Amniotic stem cell (primary cell): ENCODE measurements around the gene TSPOAP1.

Experiments
- DNase-seq: peaks from one replicate; lab custom pipeline; 2025; lab: John Stamatoyannopoulos, UW

The TSPOAP1 gene

GRCh38 chr17:58328195-58329034, at the start of gene TSPOAP1:
Gene TSPOAP1, minus strand, starts transcription at chr17:58328795. Its CDS starts 875 bp downstream, at chr17:58327920.
- DNase-seq: no peak

DNA sequence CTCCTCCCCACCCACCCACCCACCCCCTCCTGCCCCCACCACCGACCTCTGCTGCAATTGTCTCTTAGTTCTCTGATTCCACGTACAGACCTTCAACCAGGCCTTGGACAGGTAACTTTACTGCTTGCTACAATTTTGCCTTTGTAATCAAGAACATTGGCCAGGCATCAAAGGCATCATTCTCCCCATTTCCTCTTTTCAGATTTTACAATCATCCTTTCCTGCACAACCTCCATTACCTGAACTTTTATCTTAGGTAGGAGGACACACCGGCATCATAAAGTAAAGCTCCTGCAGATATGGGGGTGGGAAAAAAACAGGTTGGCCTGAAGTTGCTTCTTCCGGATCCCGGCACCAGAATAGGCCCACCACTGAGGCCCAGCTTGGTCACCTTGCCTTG, 49.1 kb upstream of the TSPOAP1 start:
- no peak for DNase-seq

- DNase-seq: no peak
Observed at GRCh38 chr17:58377093-58377601, 48.6 kb upstream of the TSPOAP1 start.

DNA sequence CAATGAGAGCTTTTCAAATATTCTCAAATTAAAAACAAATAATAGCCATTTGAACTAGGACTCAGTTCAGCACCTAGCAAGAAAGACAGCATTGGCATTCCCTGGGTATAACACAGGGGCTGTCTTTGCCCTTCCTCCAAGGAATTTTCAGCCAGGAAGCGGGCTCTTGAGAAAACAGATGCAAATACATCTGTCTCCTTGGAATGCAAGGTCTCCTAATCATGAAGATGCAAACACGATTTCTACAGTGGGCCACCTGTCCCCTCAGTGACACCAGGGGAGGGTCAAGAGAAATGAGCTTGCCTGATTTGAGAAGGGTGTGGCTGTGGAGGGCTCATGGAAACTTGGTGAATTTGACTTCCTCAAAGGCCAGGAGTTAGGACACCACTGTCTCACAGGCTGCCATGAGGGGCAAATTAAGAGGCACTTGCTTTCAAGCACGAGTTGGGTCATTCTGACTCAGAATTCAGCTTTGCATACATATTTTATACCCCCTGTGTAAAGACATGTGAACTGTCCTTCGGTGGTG, 47.9 kb upstream of the TSPOAP1 start:
- DNase-seq: no peak

GRCh38 chr17:58375811-58376210, 47.2 kb upstream of the TSPOAP1 start:
- no peak for DNase-seq

- no peak for DNase-seq
Observed at GRCh38 chr17:58375256-58375655, 46.7 kb upstream of the TSPOAP1 start.

DNA sequence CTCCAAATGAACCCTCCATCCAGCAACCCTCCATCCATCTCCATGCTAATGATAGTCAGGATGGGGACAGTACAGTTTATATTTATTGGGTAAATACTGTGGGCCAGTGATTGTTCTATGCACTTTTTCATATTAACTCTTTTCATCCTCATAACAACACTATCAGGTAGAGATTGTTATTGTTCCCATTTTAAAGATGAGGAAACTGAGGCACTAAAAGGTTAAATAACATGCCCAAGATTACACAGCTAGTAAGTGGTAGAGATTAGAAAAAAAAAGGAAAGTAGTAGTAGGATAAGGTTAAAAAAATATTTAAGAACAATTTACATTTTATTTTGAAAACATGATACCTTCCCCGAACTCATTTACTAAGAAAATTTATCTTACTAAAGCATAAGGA, 45.3 kb upstream of the TSPOAP1 start:
- no peak for DNase-seq

DNA sequence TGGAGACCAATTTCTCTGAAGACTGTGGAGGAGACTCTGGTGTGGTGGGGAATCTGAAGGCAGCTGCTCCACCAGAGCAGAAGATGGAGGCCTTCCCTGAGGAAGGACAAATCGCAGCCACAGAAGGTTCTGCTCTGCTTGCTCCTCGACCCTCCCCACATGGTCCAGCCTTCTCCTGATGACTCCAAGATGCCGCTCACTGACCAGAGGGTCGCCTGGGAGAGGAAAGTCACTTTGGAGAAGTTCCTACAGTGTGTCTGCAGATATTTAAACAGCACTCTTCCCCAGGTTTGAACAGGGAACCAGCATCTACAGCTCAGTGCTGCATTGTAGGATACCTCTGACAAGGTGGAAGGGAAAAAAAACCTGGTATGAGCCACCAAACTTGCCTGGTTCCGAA, 44.4 kb upstream of the TSPOAP1 start:
- DNase-seq: no peak

DNA sequence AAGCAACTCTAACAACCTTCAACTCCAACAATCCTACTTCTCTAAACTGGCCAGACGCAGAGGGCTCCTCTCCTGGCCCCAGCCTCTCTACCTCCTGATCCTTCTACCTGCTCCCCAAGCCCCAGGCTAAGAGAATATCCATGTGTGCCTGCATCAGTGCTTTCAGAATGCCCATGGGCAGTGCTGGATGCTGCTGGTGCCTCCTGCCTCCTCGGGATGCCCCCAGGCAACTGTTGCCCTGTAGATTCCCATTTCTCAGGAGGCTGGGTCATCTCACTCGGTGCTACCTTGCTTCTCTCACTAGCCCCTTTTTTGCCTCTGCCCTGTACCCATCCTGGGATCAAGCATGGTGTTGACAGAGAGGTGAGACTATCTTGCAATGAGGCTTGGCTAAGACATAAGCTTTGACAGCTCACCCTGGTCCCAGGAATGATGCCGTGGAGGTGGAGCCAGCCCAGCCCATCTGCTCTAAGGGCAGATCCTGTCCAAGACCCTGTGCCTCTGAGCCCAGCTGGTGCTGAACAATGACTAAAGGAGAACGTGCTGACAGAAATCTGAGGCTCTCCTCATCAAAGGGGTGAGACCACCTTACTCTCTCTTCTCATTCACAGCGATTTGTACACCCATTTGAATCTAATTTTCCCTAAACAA, 42.8 kb upstream of the TSPOAP1 start:
- no peak for DNase-seq

- DNase-seq: no peak
Observed at GRCh38 chr17:58370716-58371115, 42.1 kb upstream of the TSPOAP1 start.

DNA sequence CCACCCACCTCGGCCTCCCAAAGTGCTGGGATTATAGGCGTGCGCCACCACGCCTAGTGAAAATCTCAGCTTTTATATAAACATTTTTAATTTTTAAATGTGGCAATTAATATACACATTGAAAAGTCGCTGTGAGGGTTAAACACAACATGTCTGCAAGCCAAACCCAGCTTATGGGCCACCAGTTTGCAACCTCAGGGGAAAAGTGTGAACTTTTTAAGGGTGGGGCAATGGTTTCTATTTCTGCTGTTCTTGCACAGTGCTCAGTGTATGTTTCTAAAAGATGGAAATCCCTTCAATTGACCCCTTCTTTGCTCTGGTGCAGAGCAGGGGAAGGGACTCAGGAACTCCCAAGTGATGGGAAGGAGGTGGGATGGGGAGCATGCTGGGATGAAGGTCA, 41.7 kb upstream of the TSPOAP1 start:
- DNase-seq: no peak

DNA sequence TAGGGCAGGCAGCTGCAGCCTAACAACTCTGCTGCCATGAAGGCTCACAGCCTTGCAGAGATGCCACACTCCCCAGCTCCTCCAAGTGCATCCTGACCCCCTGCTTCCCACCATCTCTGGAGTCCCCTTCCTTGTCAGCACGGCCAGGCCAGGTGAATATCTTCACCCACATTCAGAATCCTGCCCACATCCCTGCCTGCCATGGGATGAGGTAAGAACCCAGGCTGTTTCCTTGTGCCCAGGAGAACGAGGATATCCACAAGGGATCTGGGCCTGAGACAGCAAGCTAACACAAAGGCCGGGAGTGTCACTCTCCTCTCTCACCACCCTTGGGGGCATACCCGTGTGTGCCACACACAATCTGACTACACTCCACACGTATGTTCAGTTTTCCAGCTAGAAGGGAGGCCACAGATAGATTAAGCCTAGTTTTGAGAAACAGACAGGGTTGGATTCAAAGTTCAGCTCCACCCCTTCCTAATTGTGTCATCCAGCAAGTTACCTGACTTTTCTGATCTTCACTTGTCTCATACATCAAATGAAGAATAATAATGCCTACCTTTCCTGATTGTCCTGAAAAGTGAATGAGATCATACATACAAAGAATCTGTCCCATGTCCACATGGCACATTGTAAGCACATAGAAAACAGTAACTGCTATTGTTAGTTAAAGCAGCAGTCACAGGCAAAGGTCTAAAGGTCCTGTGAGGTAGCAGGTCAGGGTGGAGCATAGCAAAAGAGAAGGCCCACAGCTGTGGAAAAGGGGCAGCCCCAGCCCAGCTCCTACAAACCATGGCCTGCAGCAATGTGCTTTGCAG, 40.8 kb upstream of the TSPOAP1 start:
- no peak for DNase-seq

GRCh38 chr17:58368860-58369213, 40.2 kb upstream of the TSPOAP1 start:
- DNase-seq: no peak

GRCh38 chr17:58367461-58367860, 38.9 kb upstream of the TSPOAP1 start:
- DNase-seq: no peak

GRCh38 chr17:58365980-58366595, 37.5 kb upstream of the TSPOAP1 start:
- no peak for DNase-seq

- DNase-seq: no peak
Observed at GRCh38 chr17:58365185-58365979, 36.8 kb upstream of the TSPOAP1 start.

- no peak for DNase-seq
Observed at GRCh38 chr17:58364270-58364942, 35.8 kb upstream of the TSPOAP1 start.

GRCh38 chr17:58363457-58364185, 35.0 kb upstream of the TSPOAP1 start:
- no peak for DNase-seq

DNA sequence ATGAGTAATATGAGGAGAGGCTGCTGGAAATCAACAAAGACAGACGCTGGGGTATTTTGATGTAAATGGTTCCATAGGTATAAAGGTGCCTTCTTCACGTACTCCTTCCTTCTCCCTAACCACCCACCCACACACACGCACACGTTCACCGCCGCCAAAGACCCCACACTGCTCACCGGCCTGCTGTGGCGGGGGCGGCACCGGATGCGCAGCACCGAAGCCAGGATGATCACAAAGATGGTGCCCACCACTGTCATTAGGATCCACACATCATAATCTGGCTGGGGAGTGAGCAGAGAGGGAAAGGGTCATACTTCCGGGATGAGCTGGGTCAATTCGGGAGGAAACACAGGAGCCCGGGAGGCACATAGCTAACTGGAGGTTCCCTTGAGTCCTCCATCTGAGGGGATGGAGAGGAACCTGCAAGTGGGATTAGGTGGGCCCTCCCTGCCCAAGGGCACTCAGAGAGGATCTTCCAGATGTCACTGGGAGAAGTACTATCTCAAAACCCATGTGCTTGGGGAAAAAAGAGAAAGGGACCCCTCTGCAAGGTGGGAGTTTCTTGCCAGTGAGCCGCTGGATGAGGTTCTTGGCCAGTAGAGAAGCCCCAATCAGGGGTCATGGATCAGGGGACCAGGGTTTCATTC, 33.9 kb upstream of the TSPOAP1 start:
- DNase-seq: no peak
